Activated CD8-positive, alpha-beta memory T cell treated with anti-CD3 and anti-CD28 coated beads, Interleukin-2, amount 50 U/mL, for 24 hours (primary cell): ENCODE data around the gene FTO.

Source experiments
- DNase-seq: peaks from one replicate; pipeline ENCODE4 v3.0.0-alpha.2; 2020; ENCODE audit errors: extremely low read depth

Gene FTO

DNA sequence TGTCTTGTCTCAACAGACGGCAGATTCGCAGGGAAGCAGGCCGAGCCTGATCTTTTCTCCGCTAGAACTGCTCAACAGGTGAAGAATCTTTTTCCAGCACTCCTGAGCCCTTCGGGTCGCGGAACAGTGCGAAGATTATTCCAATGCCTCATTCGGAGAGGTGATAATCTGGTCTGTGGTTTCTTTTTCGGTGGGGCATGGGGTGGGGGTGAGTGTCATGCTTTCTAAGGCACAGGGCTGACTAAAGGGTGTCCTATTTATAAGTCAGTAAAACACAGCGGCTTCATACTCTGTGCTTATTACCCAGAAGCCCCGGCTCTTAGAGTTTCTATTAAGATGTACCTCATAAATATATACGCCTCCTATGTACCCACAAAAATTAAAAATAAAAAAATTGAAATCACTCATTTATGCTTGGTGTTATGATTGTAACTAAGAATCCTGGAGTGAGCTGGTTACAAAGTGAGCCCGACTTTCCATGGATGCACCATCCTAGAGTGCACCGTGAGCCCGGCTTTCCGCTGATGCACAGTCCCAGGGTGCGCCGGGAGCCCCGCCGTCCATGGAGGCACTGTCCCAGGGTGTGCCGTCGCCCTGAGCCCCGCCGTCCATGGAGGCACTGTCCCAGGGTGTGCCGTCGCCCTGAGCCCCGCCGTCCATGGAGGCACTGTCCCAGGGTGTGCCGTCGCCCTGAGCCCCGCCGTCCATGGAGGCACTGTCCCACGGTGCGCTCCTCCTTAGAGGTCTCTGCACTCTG lies 417.8 kb downstream of the FTO start:
- no peak for DNase-seq

DNA sequence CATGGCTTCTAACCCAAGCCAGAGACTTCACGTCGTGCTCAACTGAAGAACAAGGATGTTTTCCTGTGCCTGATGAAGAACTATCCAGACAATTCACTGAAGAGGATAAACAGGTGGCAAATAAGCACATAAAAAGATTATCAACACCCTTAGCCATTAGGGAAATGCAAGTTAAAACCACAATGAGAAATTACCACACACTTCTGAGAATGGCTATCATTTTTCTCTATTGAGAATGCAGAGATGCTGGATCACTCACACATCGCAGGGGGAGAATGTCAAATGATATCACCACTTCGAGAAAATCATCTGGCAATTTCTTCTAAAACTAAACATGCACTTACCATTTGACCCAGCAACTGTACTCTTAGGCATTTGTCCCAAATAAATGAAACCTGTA lies 419.8 kb downstream of the FTO start:
- no peak for DNase-seq

DNA sequence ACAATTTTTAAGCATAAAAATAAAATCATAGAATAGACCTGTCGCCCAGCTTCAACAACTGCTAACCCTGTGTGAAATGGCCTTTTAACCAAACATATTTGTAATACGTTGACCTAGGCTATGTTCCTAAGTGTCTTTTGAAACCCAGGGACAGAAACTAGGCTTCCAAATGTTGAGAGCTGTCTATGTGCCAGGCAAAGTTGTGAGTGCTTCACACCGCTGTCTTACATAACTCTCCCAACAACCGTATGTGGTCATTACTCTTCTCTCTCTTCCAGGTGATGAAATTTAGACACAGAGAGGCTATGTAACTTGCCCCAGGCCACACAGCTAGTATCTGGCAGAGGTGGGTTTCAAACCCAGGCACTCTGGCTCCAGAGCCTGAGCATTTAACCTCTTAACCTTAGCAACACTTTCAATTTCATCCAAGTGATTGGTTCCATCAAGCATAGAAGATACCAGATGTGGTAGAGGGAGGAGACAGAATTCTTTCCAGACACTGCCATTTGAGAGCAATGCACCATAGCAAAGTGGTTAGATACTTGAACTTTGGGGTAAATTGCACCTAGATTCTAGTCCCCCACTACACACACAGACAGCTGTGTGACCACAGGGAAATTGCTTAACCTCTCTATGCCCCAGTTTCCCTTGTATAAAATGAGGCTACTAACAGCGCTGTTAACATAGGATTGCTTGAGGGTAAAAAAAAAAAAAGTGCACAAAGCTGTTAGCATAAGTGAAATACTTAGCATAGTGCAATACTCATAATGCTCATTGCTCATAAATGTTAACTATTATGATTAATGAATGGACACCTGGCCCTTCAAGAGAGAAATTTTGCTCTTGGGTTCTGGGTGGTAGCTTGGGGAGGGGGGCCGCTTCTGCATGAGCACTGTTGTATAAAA lies 422.0 kb downstream of the FTO start:
- DNase-seq = no peak

DNA sequence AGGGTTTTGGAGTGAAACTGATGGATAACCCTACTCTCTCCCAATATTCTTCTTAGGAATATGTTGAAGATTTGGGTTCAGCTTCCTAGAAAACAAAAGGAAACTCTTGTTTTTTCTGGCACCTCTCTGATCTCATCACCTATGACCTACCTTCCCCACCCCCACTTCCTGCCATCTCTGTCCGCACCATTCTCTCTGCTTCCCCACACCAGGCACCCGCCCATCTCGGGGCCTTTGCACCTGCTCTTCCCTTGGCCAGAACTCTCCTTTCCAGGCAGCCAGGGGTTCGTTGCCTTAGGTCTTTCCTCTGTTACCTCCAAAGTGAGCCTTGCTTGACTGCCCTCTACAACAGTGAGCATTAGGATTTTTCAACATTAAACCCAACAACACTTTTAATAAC lies 423.0 kb downstream of the FTO start:
- no peak for DNase-seq

DNA sequence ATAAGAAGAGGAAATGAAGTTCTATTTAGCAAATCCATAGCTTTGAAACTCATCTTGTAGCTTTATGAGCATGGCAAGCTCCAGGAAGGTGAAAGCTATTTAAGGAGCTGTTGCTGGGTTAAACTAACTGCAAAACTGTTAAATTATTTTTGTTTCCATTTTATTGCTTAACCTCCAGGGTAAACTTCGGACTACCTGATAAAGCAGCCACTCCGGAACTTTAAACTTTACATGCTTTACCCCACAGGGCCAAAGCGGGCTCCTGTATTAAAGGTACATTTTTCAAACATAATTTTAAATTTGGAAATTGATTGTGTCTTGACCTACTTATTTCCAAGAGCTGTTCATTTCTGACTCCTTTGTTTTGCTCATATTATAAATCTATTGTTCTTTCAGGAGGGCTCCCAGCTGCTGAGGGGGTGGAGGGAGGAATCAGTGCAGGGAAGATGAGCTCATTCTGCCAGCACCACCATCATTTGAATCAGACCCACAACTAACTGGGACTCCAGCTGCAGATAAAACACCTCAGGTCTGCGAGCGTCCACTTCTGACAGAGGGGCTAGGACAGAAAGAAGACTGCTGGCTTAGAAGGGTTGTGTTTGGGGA lies 424.8 kb downstream of the FTO start:
- DNase-seq = no peak

DNA sequence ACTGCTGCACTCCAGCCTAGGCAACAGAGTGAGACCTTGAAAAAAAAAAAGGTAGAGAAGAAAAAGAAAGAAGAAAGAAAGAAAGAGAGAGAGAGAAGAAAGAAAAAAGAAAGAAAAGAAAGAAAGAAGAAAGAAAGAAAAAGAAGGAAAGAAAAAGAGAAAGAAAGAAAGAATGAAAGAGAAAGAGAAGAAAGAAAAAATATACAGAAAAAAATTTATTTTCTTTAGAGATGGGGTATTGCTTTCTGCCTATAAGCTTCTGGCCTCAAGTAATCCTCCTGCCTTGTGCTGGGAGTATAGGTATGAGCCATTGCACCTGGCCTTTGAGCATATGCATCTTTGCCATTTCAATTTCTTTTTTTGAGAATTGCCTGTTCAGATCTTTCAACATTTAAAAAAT lies 425.9 kb downstream of the FTO start:
- DNase-seq = no peak

DNA sequence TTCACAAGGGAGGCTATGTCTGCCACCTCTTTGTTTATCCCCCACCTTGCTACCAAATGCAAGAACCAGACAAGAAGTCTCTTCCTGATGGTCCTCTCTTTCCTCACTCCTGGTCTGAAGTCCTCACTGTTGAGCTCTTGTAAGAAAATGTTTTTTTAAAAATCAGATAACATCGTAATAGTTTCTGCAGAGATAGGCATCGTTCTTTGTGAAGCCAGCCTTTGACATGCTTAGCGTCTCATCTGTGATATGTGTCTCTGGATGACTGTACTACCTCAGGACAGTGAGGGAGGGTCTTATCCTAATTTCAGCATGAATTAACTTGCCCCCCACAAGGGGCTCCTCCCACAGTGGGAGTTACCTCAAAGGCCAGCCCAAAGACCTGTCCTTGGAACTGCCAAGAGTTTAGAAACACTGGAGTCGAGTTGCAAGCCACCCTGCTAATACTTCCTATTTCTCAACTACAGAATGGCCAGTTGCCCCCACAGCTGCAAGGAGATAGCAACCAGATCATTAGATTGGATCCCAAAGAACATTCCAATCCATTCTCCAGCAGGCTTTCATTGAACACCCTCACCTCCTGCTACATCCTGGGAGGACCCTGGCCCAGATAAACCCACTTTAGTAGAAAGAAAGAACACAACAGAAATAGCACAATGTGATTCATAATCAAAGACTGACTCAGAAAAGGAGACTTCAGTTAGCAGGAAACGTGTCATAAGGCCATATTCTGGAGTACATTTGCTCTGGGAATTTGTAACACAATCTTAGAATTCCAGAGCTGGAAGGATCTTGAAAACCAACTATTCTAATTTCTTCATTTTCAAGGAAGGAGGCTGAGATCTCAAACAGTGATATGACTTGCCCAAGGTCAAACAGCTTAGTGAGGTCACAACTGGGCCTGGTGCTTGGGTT lies 431.7 kb downstream of the FTO start:
- no peak for DNase-seq

DNA sequence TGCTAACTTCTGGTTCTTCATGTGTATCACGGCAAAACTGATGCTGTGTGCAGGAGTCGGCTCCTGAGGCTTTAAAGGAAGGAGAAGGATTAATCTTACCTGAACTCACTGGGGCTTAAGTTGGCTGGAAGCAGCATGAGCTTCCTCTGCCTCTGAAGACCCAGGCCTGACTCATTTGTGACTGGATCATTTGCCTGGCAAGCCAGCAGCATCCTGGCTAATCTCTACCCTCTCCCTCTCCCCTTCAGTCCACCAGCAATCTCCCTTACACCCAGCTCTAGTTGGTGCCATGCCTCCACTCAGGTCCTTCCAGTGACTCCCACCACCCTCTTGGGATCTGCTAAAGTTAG lies 432.3 kb downstream of the FTO start:
- no peak for DNase-seq

DNA sequence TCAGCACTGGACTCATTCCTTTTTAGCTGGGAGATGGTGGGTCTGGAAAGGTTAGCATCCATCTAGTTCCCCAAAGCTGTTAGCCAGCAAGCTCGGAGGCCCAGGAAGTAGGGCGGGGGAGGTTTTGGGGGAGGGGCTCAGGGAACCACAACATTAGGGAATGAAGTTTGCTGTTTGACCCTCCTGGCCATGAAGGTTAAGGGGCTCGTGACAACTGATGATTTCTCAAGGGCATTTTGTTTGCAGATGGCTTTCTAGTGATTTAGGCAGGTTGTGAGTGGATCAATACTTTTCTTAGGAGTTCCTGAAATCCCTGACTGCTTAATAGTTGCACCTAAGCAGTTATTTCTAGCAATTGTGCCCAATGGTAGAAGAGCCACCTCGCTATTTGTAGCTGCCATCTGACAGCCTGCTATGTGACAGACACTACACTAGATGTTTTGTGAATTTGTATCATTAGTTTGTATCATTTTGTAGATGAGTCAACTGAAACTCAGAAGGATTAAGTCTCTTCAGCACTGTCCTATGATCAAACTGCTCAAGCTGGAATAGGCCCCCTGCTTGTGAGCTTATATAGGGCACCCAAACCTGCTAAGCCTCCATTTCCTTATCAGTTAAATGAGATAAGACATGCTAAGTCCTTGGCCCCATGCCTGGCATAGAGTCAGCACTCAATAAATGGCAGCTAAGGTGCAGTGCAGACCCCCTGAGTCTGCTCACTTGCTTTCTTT lies 436.3 kb downstream of the FTO start:
- no peak for DNase-seq

DNA sequence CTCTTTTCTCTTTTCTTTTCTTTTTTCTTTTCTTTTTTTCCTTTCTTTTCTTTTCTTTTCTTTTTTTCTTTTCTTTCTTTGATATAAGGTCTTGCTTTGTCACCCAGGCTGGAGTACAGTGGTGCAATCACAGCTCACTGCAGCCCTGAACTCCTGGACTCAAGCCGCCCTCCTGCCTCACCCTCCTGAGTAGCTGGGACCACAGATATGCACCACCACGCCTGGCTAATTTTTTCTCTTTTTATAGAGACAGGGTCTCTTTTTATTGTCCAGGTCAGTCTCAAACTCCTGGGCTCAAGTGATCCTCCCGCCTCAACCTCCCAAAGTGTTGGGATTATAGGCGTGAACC lies 436.8 kb downstream of the FTO start:
- DNase-seq = no peak

DNA sequence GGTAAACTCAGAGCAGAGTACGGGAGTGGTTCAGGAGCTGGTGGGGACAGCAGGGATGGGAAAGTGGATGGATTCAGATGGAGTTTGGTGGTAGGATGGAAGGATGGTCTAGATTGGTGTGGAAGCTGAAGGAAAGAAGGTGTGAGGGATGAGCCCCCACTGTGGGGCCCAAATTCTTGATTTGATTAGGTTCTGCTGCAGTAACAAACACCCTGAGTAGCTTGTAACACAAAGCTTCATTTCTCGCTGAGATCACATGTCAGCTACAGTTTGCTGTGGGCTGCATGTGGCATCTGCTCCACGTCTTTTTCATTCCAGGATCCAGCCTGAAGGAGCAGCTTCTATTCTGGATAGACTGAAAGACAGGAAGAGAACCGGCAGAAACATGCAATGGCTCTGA lies 438.8 kb downstream of the FTO start:
- no peak for DNase-seq

DNA sequence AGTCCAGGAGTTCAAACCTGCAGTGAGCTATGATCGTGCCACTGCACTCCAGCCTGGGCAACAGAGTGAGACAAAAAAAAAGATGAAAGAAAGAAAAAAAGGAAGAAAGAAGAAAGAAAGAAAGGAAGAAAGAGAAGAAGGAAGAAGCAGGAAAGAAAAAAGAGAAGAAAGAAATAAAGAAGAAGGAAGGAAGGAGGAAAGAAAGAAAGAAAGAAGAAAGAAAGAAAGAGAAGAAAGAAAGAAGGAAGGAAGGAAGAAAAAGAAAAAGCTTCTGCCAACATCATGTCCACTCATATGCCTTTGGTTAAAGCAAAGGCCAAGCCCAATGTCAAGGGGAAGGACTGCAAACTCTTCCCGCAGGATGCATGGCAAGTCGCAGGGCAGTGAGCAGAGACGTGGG lies 439.5 kb downstream of the FTO start:
- DNase-seq = no peak

DNA sequence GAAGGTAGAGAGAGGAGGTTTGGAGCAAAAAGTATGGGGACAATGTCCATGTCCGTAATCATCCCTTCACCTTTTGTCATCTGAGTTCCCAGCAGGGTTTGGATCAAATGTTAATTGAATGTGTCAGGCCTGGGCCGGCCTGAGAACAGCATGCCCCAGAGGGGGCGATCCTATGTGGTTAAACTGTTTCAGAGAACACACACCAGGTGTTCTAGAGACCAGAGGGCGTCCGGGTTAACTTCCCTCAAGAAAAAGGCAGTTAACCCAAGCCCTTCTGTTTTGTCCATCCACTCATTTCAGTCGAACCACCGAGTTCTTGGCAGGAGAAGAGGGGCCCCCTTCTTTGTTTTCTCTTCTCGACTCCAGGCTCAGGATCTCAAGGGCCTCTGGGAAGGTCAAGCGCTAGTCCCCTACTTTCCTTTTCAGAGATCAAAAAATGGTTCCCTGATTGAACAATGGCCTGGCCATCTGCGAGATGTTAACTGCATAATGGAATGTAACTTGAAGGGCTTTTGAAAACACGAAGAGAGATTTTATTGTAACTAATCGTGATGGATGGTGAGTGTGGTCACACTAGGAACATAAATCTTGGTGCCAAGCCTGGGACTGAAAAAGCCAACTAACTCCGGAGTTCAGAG lies 440.1 kb downstream of the FTO start:
- no peak for DNase-seq

DNA sequence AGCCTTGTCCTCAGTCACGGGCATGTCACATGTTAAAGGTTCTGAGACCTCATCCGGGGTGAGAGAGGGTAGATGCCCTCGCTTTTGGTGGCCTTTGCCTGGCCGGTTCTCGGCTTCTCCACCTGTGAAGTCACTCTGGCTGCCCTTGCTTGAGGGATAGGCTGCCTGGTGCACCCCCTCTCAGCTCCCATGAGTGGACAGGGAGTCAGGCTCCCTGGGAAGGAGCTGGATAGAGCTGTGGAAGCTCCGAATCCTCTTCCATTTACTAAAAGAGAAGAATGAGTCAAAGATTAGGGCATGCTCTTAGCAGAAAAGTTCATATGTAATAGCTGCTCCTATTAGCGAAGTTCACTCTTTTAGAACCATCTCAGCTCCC lies 440.6 kb downstream of the FTO start:
- no peak for DNase-seq

DNA sequence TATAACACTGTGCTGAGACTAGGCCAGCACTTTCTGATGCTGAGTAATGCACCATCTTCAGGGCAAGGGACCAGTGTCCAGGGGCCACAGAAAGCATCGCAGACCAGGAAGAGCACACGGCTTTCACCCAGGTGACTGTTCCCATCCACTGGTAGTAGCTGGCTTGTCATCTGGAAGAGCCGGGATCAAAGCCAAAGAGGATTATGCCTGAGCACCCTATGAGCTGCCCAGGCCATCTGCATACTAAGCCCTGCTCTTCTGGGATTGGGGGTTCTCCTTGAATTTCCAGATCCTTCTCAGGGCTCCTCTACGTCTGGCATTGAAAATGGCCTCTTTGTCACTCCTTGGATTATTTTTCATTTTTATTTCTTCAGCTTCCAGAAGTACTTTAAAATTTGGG lies 441.9 kb downstream of the FTO start:
- no peak for DNase-seq

DNA sequence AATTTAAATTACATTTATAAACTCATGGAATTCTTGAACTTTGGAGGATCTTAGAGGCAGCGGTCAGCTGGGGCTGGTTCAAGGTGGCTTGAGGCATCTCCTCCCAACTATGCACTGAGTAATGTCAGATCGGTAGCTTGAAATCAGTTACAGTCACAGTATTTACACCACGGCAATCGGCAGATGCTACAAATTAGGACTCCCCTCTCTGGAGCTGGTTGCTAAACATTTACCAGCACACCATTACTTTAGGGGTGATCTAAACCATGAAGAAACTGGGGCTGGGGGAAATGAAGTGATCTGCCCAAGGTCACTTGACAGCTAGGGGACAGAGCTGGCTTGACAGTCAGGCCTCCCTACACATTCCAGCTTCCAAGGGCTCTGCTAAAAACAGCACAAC lies 445.0 kb downstream of the FTO start:
- no peak for DNase-seq

DNA sequence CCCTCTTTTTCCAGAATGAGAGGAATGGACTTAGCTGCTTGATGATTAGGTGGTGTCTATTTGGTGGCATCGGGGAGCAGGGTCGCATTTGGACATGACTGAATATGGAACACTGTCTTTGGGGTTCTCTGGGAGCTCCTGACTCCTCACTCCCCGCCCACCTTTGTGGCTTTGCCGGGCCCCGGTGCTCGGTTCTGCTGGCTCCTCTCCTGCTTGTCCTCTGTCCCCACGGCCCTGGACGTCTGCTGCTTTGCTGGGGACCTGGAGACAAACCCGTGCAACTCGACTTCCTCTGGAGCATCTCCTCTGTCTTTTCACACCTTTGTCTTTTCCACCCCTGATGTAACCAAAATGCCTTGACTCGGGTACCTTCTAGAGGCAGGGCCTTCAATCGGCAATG lies 446.9 kb downstream of the FTO start:
- no peak for DNase-seq

DNA sequence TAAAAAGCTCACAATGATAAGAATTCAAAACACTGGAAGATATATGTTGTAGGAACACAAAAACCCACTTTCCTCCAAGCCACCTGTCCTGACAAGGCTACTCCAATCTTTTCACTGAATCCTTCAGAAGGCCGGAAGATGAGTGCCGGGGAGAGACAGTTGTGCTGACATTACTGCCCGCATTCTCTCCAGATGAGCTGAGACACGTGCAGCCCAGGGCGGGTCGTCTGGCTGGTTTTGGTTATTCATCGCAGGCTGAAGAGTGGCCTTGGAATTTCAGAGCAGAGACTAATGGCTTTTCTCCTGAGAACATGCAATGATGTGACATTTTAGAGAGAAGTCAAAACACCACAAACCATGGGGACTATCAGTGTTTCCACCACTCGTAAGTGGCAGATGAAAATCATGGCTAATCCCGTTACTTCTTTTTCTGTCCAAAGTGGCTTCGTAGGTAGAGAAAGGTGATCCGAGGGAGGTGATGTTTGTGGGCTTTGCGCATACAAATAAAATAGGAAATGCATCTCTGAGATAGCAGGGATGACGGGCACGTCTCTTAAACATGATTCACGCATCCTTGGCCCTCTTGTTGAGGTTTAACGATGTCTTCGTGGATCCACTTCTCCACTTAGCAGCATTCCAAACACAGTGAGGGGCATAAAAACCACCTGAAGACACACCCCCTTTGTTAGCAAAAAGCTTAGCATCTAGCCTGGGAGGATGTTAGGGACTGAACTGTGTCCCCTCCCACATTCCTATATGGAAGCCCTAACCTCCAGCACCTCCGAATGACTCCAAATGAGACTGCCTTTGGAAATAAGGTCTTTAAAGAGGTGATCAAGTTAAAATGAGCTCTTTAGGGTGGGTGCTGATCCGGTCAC lies 448.6 kb downstream of the FTO start:
- DNase-seq = no peak

DNA sequence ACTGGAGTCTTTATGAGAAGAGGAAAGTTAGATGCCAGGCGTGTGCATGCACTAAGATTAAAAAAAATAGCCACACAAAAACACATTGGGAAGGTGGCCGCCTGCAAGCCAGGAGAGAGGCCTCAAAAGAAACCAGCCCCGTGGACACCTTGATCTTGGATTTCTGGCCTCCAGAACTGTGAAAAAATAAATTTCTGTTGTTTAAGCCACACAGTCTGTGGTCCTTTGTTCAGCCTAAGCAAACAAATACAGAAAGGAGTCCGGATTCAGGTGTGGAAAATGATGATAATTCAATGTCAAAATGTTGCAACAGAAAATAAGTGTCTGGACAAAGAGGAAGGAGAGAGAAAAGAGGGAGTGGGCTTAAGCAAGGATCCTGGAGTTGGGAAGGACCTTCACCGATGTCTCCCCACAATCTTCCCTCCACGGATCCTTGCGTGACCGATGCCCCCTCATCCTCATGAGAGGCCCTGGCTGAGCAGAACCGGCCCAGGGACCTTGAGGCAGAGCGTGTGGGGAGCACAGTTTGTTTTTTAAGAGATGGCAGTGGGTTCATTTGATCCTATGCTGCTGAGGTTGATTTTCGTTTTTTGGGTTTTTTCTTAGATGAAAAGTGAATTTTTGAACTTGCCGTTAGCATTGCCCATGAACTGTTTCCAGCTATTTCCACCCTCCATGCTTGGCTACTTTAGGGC lies 449.4 kb downstream of the FTO start:
- no peak for DNase-seq
